Thyroid gland (tissue), 4 donors: Measurements from ENCODE around the gene TNFAIP8. TPM values are rescaled to one million over a fixed set of nuclear protein-coding genes. Genes with fewer than 3 reads are reported as not detected.

Experiments used
- DNase-seq, 2 donors: peaks; one replicate each; pipeline ENCODE4 v3.0.0-alpha.2; 2019
- H3K27ac ChIP-seq, 3 donors: fragments of 200-600 bp; sonication (generic); 1 replicate in 2 of 3; 2 replicates in 1 of 3; pipeline ENCODE4 v1.5.1; 2016 to 2019; ENCODE audit warnings: mild to moderate bottlenecking in 1 of 3, moderate library complexity in 1 of 3
- H3K27me3 ChIP-seq: fragments of 200-600 bp; sonication (generic); one replicate; pipeline ENCODE4 v1.5.1; 2019
- H3K36me3 ChIP-seq, 2 donors: fragments of 200-600 bp; sonication (generic); one replicate each; pipeline ENCODE4 v1.5.1; 2016 to 2019
- H3K4me1 ChIP-seq, 2 donors: fragments of 200-600 bp; sonication (generic); one replicate each; pipeline ENCODE4 v1.5.1; 2017 to 2019
- H3K4me3 ChIP-seq, 3 donors: fragments of 200-600 bp; sonication (generic); replicated peaks in 1 of 3; 1 replicate in 2 of 3; 2 replicates in 1 of 3; pipeline ENCODE4 v1.5.1; 2016; ENCODE audit warnings: mild to moderate bottlenecking in 1 of 3
- H3K9me3 ChIP-seq: fragments of 200-600 bp; sonication (generic); one replicate; pipeline ENCODE4 v1.5.1; 2017
- POLR2A ChIP-seq, 2 donors: fragments of 450-650 bp; IDR thresholded peaks; one replicate each; pipeline ENCODE4 v1.6.1; 2017; ENCODE audit warnings: antibody characterized with exemption in 2 of 2, mild to moderate bottlenecking in 2 of 2, moderate library complexity in 1 of 2
- WGBS, 2 donors: methylation state at CpG; one replicate each; pipeline ENCODE4 v1.1.5; 2017; 5-methylcytosine and 5-hydroxymethylcytosine counted together
- intact Hi-C: fragments of 100-400 bp; cut with DNase I; formaldehyde crosslinking; loops from one replicate; pipeline ENCODE4 v1.15.1; 2023
- total RNA-seq, 4 donors: library from RNA; depleted of rRNA; stranded (reverse); fragments of >200 nt; gene quantifications; one replicate each; pipeline ENCODE4 v1.2.3, GENCODE V29; 2016
- TF ChIP-seq, protein P1 (sequence below), 6 experiments: fragments of 200-600 bp in 3 of 6; fragments of 450-650 bp in 3 of 6; sonication (generic) in 3 of 6; IDR thresholded peaks; one replicate each; pipeline ENCODE4 v1.5.1; 2016 to 2019; ENCODE audit warnings: antibody characterized with exemption in 6 of 6, mild to moderate bottlenecking in 2 of 6, inconsistent platforms in 1 of 6, moderate library complexity in 1 of 6

TNFAIP8 gene
- total RNA-seq, 4 donors from 2014 or later = 15.7 to 36.8 (median 33.6) TPM

DNA sequence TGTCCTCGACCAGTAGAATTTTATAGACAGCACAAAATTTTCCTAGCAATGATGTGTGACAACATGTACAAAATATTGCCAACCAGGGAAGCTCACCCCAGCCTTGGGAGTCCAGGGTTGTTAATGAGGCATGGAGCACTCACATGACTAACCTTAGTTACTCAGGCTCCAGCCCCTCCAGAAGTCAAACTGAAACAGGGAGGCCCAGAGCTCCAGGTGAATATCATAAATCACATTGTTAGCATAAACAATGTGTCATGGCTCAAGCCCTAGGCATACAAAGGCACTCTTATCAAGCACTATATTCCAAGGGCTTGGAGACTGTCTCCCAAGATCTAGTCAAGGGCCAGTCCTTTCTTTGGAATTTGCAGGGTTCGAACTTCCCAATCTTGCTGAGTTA is 44.4 kb downstream of the TNFAIP8 start:
- TF ChIP-seq POLR2A (IDR thresholded peaks at IDR 0.05) = no peak
- TF ChIP-seq, protein P1, sequence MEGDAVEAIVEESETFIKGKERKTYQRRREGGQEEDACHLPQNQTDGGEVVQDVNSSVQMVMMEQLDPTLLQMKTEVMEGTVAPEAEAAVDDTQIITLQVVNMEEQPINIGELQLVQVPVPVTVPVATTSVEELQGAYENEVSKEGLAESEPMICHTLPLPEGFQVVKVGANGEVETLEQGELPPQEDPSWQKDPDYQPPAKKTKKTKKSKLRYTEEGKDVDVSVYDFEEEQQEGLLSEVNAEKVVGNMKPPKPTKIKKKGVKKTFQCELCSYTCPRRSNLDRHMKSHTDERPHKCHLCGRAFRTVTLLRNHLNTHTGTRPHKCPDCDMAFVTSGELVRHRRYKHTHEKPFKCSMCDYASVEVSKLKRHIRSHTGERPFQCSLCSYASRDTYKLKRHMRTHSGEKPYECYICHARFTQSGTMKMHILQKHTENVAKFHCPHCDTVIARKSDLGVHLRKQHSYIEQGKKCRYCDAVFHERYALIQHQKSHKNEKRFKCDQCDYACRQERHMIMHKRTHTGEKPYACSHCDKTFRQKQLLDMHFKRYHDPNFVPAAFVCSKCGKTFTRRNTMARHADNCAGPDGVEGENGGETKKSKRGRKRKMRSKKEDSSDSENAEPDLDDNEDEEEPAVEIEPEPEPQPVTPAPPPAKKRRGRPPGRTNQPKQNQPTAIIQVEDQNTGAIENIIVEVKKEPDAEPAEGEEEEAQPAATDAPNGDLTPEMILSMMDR (IDR thresholded peaks at IDR 0.05) = no peak
- Histone ChIP-seq H3K27me3 (no peaks in the 10 kb centered on the region), H3K27ac (peak overlapping the region in 2 of 3 donors; percentile 56 to 64), H3K4me3 (no peak overlapping the region), H3K36me3 (no peaks in the 10 kb centered on the region), H3K9me3 (no peaks in the 10 kb centered on the region), H3K4me1 (peaks cover 14 to 29% of the 10 kb centered on the region in 2 donors)
- intact Hi-C loops = loop anchor here (10.0 kb wide), 1 partner anchor 75 kb away; no protein-coding TSS in a partner anchor
- WGBS, 2 donors = 88 to 91% methylated on average over 2 of the region's 2 CpGs
- peak; percentile 23 to 29 for DNase-seq

DNA sequence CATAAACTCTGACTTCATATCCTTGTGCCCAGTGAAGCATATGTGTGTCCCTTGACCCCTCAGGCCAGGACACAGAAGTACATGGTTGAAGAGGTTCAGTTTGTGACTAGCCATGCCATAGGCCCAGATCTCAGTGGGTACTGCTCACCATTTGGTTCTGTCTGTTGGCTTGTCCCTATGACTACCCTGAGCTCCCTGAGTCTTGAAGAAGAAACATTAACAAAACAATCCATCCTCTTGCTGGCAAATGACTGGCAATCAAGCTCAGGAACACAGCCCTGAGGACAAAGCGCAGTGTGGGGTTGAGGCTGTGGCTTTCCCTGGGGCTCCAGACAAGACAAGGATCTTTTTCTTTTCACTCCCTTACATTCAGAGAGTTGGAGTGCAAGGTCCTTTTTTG is 46.3 kb downstream of the TNFAIP8 start:
- H3K9me3 ChIP-seq = no peaks in the 10 kb centered on the region
- no peaks in the 10 kb centered on the region for H3K27me3 ChIP-seq
- peaks cover 14 to 29% of the 10 kb centered on the region in 2 donors for H3K4me1 ChIP-seq
- no peaks in the 10 kb centered on the region for H3K36me3 ChIP-seq
- TF ChIP-seq, protein P1 (IDR thresholded peaks at IDR 0.05) = no peak
- TF ChIP-seq POLR2A (IDR thresholded peaks at IDR 0.05) = no peak
- no peak overlapping the region for H3K27ac ChIP-seq
- WGBS, 2 donors = 100% methylated on average over 1 of the region's 1 CpG
- DNase-seq = no peak
- no peak overlapping the region for H3K4me3 ChIP-seq
- intact Hi-C loops = loop anchor here (10.0 kb wide), 1 partner anchor 77 kb away; no protein-coding TSS in a partner anchor

DNA sequence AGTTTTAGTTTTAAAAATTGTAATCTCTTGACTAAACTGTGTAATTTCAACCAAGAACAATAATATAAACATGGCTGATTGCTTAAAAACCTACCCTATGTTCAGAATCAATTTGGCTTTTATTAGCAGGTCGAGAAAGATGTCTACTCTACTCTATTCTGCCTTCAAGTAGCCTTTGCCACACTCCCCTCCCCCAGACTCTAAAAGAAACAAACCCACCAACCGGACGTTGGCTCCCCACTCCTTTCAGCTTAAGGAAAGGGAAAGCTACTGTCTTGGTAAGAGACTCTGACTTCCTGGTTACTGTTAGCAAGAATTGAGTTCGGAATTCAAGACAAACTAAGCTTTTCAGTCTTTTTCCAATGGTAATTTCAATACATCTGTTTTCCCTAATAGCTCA is 46.7 kb downstream of the TNFAIP8 start:
- TF ChIP-seq, protein P1 (IDR thresholded peaks at IDR 0.05) = no peak
- TF ChIP-seq POLR2A (IDR thresholded peaks at IDR 0.05) = no peak
- intact Hi-C loops = loop anchor here (10.0 kb wide), 1 partner anchor 78 kb away; no protein-coding TSS in a partner anchor
- no peak for DNase-seq
- 69% methylated on average over 4 of the region's 4 CpGs for WGBS, 2 donors
- Histone ChIP-seq H3K4me1 (peaks cover 14 to 29% of the 10 kb centered on the region in 2 donors), H3K27me3 (no peaks in the 10 kb centered on the region), H3K36me3 (no peaks in the 10 kb centered on the region), H3K4me3 (no peak overlapping the region), H3K9me3 (no peaks in the 10 kb centered on the region), H3K27ac (no peak overlapping the region)

DNA sequence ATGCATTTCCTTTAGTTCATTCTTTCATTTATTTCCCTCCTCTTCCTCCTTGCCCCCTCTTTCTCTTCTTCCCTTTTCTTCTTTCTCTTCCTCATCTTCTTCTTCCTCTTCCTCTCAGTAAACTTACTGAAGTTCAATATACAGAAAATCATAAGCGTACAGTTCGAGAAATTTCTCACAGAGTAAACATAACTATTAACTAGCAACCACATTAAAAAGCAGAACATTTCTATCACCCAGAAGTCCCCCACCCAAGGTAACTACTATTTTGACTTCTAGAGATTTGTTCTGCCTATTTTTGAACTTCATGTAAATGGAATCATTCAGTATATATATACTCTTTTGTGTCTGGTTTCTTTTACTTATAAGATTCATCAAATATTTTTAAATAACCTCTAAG is 48.2 kb downstream of the TNFAIP8 start:
- Histone ChIP-seq H3K27me3 (no peaks in the 10 kb centered on the region), H3K4me3 (no peak overlapping the region), H3K9me3 (no peaks in the 10 kb centered on the region), H3K4me1 (peaks cover 10 to 15% of the 10 kb centered on the region in 2 donors), H3K36me3 (no peaks in the 10 kb centered on the region), H3K27ac (no peak overlapping the region)
- WGBS, 2 donors = 92 to 96% methylated on average over 2 of the region's 2 CpGs
- no peak for TF ChIP-seq POLR2A (IDR thresholded peaks at IDR 0.05)
- TF ChIP-seq, protein P1 (IDR thresholded peaks at IDR 0.05) = no peak
- no peak for DNase-seq
- intact Hi-C loops = loop anchor here (10.0 kb wide), 1 partner anchor 79 kb away; no protein-coding TSS in a partner anchor

DNA sequence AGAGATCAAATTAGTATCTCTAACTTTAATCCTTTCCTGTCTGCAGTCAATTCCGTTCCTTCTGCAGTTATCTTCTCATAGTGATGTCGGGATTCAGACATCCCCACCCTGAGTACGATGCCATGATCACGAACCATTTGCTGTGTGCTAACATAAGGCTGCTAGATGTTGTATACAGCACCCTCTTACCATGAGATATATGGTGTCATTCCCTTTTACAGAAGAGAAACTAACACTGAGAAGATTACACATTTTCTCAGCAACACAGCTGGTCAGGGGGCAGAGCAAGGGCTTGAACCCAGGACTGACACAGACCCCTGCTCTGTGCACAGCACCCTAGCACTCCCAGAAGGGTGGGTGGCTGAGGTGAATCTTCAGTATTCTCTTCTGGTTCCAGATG is 49.6 kb downstream of the TNFAIP8 start:
- Histone ChIP-seq H3K27me3 (no peaks in the 10 kb centered on the region), H3K4me3 (no peak overlapping the region), H3K27ac (no peak overlapping the region), H3K9me3 (no peaks in the 10 kb centered on the region), H3K36me3 (no peaks in the 10 kb centered on the region), H3K4me1 (peaks cover 0 to 3% of the 10 kb centered on the region in 2 donors)
- TF ChIP-seq, protein P1 (IDR thresholded peaks at IDR 0.05) = no peak
- no peak for TF ChIP-seq POLR2A (IDR thresholded peaks at IDR 0.05)
- 88 to 92% methylated on average over 4 of the region's 4 CpGs for WGBS, 2 donors
- DNase-seq = no peak
- intact Hi-C loops = loop anchor here (10.0 kb wide), 1 partner anchor 81 kb away; no protein-coding TSS in a partner anchor
